K562 (cell line): ENCODE results near the gene RFLNA. TPM values are rescaled to one million over a fixed set of nuclear protein-coding genes. Genes with fewer than 3 reads are reported as not detected.

Experiments used
- BCOR ChIP-seq: fragments of 450-650 bp; IDR thresholded peaks from 2 replicates; pipeline ENCODE4 v1.6.1; 2016
- BHLHE40 ChIP-seq: IDR thresholded peaks from 2 replicates; pipeline ENCODE4 v1.6.1; 2011; ENCODE audit warnings: low read length, improper control_type of control experiment
- GTF2A2 ChIP-seq: IDR thresholded peaks from 2 replicates; pipeline ENCODE4 v1.6.1; 2016; ENCODE audit warnings: mild to moderate bottlenecking, missing genetic modification characterization, missing compliant biosample characterization
- RAD21 ChIP-seq, 2 experiments: fragments of 250-450 bp in 1 of 2; fragments of 450-650 bp in 1 of 2; sonication (Bioruptor Pico) in 1 of 2; formaldehyde crosslinking in 1 of 2; IDR thresholded peaks in 1 of 2; conservative IDR thresholded peaks in 1 of 2; 2 replicates each; pipeline versions ENCODE4 v1.4.0 to v1.8.0; 2020 to 2022; ENCODE audit warnings: mild to moderate bottlenecking in 2 of 2, moderate library complexity in 1 of 2
- SREBF1 ChIP-seq: fragments of 150-350 bp; IDR thresholded peaks from 2 replicates; pipeline ENCODE4 v1.6.1; 2014; ENCODE audit warnings: antibody characterized with exemption, low read depth, low read length, borderline replicate concordance
- TAL1 ChIP-seq: fragments of 450-650 bp; IDR thresholded peaks from 2 replicates; pipeline ENCODE4 v1.6.1; 2016; ENCODE audit warnings: mild to moderate bottlenecking
- TCF7L2 ChIP-seq: fragments of 150-350 bp; IDR thresholded peaks from 2 replicates; pipeline ENCODE4 v1.6.1; 2016; ENCODE audit warnings: low read depth, mild to moderate bottlenecking, low read length, moderate library complexity
- polyA plus RNA-seq, 8 experiments: library from polyadenylated mRNA; depleted of rRNA in 4 of 8; stranded (reverse) in 5 of 8; unstranded in 3 of 8; fragments of >200 nt; fragmentation: Nextera tagmentation in 2 of 8; fragmentation: Illumina TruSeq in 1 of 8; extraction: Ambion mirVana in 2 of 8; extraction: Trizol in 1 of 8; gene quantifications; 2 replicates each; pipeline versions ENCODE4 v1.2.1 to v1.2.3, GENCODE V29; 2011 to 2014; ENCODE audit warnings: inconsistent platforms in 1 of 8, missing spikeins in 1 of 8
- total RNA-seq, 7 experiments: library from RNA; depleted of rRNA in 6 of 7; stranded (reverse); fragments of >200 nt in 6 of 7; fragmentation: Illumina TruSeq in 2 of 7; extraction: Trizol in 2 of 7; gene quantifications; 2 replicates each; pipeline versions ENCODE4 v1.2.1 to v1.2.3, GENCODE V29; 2011 to 2021; ENCODE audit warnings: low replicate concordance in 1 of 7
- TF ChIP-seq, protein P1 (sequence below): fragments of 250-450 bp; sonication (Bioruptor Pico); IDR thresholded peaks from 2 replicates; pipeline ENCODE4 v1.5.0; 2020; ENCODE audit warnings: mild to moderate bottlenecking, borderline replicate concordance
- TF ChIP-seq, protein P2 (sequence below): fragments of 450-650 bp; IDR thresholded peaks from 2 replicates; pipeline ENCODE4 v1.7.1; 2018; ENCODE audit warnings: mild to moderate bottlenecking, low read depth; ENCODE audit not compliant: partially characterized antibody
- TF ChIP-seq, protein P3 (sequence below), 2 experiments: fragments of 450-650 bp in 1 of 2; sonication (generic) in 1 of 2; formaldehyde crosslinking; conservative IDR thresholded peaks; 2 replicates each; pipeline versions ENCODE4 v1.4.0 to v1.8.1; 2020 to 2022; ENCODE audit warnings: mild to moderate bottlenecking in 1 of 2, missing genetic modification reagents in 1 of 2

The RFLNA gene
- total and polyA plus RNA-seq, 9 of the 15 experiments (the other 6 are each of a cell fraction or from before 2014, with no cell fraction given) = not detected

DNA sequence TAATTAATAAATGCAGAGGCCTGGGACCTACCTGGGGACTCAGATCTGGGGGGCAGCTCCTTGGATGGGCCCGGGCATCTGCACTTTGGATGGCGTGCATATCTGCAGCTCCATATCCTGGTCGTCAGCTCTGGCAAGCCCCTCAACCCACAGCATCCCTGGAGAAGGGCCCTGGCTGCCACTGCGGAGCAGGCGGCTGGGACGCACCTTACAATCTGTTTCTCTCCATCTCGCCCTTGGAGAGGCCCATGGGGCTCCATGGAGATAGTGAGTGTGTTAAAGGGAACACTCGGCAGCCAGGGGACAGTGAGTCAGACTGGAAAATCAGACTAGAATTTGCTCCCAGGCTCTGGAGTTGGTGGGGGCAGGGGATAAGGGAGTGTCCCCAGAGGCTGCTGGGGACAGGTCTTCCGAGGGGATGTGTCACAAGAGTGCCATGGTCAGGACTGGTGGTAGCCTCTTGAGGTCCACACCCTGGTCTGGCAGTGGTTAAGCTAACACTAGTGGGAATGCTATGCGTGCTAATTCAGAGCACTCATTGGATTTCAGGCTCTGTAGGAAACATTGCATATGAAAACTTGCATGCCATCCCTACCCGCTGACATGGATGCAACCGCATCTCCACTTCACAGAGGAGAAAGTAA, 21.5 kb downstream of the RFLNA start (continued):
- TF ChIP-seq, protein P1, sequence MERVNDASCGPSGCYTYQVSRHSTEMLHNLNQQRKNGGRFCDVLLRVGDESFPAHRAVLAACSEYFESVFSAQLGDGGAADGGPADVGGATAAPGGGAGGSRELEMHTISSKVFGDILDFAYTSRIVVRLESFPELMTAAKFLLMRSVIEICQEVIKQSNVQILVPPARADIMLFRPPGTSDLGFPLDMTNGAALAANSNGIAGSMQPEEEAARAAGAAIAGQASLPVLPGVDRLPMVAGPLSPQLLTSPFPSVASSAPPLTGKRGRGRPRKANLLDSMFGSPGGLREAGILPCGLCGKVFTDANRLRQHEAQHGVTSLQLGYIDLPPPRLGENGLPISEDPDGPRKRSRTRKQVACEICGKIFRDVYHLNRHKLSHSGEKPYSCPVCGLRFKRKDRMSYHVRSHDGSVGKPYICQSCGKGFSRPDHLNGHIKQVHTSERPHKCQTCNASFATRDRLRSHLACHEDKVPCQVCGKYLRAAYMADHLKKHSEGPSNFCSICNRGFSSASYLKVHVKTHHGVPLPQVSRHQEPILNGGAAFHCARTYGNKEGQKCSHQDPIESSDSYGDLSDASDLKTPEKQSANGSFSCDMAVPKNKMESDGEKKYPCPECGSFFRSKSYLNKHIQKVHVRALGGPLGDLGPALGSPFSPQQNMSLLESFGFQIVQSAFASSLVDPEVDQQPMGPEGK (CRISPR knock-in tag) = no peak
- TF ChIP-seq BCOR (no peak), BHLHE40 (no peak), TAL1 (no peak), GTF2A2 (tag) (no peak), TCF7L2 (no peak), RAD21 (CRISPR knock-in tag; conservative IDR thresholded peaks at IDR 0.05 in 1 of 2, IDR thresholded peaks at IDR 0.05 in 1 of 2) (no peak), SREBF1 (no peak)
- TF ChIP-seq, protein P2, sequence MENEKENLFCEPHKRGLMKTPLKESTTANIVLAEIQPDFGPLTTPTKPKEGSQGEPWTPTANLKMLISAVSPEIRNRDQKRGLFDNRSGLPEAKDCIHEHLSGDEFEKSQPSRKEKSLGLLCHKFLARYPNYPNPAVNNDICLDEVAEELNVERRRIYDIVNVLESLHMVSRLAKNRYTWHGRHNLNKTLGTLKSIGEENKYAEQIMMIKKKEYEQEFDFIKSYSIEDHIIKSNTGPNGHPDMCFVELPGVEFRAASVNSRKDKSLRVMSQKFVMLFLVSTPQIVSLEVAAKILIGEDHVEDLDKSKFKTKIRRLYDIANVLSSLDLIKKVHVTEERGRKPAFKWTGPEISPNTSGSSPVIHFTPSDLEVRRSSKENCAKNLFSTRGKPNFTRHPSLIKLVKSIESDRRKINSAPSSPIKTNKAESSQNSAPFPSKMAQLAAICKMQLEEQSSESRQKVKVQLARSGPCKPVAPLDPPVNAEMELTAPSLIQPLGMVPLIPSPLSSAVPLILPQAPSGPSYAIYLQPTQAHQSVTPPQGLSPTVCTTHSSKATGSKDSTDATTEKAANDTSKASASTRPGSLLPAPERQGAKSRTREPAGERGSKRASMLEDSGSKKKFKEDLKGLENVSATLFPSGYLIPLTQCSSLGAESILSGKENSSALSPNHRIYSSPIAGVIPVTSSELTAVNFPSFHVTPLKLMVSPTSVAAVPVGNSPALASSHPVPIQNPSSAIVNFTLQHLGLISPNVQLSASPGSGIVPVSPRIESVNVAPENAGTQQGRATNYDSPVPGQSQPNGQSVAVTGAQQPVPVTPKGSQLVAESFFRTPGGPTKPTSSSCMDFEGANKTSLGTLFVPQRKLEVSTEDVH = no peak
- TF ChIP-seq, protein P3, sequence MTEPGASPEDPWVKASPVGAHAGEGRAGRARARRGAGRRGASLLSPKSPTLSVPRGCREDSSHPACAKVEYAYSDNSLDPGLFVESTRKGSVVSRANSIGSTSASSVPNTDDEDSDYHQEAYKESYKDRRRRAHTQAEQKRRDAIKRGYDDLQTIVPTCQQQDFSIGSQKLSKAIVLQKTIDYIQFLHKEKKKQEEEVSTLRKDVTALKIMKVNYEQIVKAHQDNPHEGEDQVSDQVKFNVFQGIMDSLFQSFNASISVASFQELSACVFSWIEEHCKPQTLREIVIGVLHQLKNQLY (CRISPR knock-in tag; conservative IDR thresholded peaks at IDR 0.05) = no peak
